22Rv1 (cell line): ENCODE results near the gene HOMER1.

Source experiments
- ZFX ChIP-seq: fragments of 450-650 bp; IDR thresholded peaks from 2 replicates; pipeline ENCODE4 v1.6.1; 2017; ENCODE audit warnings: antibody characterized with exemption, borderline replicate concordance
- TF ChIP-seq, protein P1 (sequence below): fragments of 450-650 bp; IDR thresholded peaks from 2 replicates; pipeline ENCODE4 v1.5.1; 2017; ENCODE audit warnings: mild to moderate bottlenecking

DNA sequence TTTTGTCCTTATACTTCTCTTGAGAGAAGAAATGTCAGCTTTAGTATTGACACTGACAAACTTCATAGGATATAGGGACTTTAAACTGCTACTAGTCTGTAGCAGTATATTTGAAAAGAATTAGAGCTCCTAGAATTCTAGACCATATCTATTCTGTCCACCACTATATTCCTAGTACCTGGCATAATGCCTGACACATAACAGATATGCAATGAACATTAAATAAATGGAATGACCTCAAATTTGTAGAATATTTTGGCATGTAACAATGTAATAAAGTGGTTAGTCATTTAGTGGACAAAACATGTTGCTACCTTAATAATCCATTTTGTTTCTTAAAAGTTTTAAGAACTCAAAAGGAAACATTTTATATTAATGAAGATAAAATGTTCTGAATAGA, 57.5 kb downstream of the HOMER1 start:
- TF ChIP-seq, protein P1, sequence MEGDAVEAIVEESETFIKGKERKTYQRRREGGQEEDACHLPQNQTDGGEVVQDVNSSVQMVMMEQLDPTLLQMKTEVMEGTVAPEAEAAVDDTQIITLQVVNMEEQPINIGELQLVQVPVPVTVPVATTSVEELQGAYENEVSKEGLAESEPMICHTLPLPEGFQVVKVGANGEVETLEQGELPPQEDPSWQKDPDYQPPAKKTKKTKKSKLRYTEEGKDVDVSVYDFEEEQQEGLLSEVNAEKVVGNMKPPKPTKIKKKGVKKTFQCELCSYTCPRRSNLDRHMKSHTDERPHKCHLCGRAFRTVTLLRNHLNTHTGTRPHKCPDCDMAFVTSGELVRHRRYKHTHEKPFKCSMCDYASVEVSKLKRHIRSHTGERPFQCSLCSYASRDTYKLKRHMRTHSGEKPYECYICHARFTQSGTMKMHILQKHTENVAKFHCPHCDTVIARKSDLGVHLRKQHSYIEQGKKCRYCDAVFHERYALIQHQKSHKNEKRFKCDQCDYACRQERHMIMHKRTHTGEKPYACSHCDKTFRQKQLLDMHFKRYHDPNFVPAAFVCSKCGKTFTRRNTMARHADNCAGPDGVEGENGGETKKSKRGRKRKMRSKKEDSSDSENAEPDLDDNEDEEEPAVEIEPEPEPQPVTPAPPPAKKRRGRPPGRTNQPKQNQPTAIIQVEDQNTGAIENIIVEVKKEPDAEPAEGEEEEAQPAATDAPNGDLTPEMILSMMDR, result no peak
- TF ChIP-seq ZFX, result no peak
